T-helper 2 cell treated with Interferon-gamma antibody and Interleukin-4, amounts not matched to agents 5 μg/mL and 100 μg/mL, for 36 hours (primary cell): ENCODE measurements around the gene LATS1.
"Not testable (repeated sequence)": the region's sequence is repeated elsewhere in the genome, so short reads cannot be mapped to it uniquely, and the experiment has no call there.

ENCODE experiments used
- DNase-seq: peaks from one replicate; pipeline ENCODE4 v3.0.0; 2021; ENCODE audit warnings: low spot score
- H3K27ac Mint-ChIP-seq: one replicate; pipeline ENCODE4 v1.8.0; 2021; ENCODE audit warnings: mild to moderate bottlenecking, mixed read lengths
- H3K27me3 Mint-ChIP-seq: one replicate; pipeline ENCODE4 v1.8.0; 2021; ENCODE audit warnings: low read depth, mixed read lengths
- H3K36me3 Mint-ChIP-seq: one replicate; pipeline ENCODE4 v1.8.0; 2021; ENCODE audit warnings: low read depth, mixed read lengths
- H3K4me1 Mint-ChIP-seq: one replicate; pipeline ENCODE4 v1.8.0; 2021; ENCODE audit warnings: low read depth, mixed read lengths
- H3K4me3 Mint-ChIP-seq: one replicate; pipeline ENCODE4 v1.8.0; 2022; ENCODE audit warnings: mild to moderate bottlenecking, moderate library complexity, mixed read lengths
- H3K9me3 Mint-ChIP-seq: one replicate; pipeline ENCODE4 v1.8.0; 2021; ENCODE audit warnings: mixed read lengths

Gene LATS1

DNA sequence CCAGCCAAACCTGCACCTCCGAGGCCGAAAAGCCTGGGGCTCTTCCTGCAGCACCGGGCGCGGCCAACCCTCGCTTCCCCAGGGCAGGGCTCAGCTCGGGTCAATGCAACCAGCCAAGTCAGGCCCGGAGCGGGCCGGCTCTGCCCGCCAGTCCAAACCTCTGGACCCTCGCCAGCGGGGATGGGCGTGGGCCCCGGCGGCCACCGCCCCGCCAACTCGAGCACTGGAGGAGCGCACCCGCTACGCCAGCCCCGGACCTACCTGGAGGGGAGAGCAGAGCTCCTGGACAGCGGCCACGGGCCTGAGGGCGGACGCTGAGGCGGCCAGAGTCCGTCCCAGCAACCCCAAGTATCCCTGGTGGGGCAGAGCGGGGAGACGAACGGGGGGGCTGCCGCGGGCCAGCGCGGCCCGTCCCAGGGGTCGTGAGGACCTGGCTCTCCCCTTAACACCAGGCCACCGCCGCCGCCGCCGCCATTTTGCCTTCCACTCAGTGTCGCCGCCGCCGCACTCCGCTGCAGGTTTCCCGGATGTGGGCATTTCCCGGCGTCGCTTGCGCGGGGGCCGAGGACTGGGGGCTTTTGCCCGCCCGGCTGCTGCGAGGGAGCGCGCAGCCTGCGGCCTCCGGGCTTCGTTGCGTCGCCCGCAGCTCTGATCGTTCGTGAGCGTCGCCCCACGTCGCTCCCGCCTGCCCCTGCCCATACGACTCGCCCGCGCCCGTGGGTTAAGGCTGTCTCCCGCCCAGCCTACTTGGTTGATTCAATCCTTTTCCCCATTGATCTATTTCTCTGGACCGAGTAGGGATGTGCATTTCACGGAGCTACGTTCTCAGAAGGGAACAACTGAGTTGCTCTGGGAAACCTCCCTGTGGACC is at the start of gene LATS1:
TSS of gene LATS1 (minus strand) at position 514 of the 871 bp plus-strand sequence. CDS start 15,975 bp downstream, outside the sequence.
- H3K27ac Mint-ChIP-seq: peak within 1 kb of the TSS; percentile 98
- peak within 1 kb of the TSS; percentile 91 for H3K4me3 Mint-ChIP-seq
- H3K27me3 Mint-ChIP-seq: no peaks in the 10 kb centered on the region
- peaks cover 31% of the 10 kb centered on the region for H3K4me1 Mint-ChIP-seq
- peaks cover 36% of the 10 kb centered on the region for H3K36me3 Mint-ChIP-seq
- no peaks in the 10 kb centered on the region for H3K9me3 Mint-ChIP-seq
- DNase-seq: peak; percentile 93

DNA sequence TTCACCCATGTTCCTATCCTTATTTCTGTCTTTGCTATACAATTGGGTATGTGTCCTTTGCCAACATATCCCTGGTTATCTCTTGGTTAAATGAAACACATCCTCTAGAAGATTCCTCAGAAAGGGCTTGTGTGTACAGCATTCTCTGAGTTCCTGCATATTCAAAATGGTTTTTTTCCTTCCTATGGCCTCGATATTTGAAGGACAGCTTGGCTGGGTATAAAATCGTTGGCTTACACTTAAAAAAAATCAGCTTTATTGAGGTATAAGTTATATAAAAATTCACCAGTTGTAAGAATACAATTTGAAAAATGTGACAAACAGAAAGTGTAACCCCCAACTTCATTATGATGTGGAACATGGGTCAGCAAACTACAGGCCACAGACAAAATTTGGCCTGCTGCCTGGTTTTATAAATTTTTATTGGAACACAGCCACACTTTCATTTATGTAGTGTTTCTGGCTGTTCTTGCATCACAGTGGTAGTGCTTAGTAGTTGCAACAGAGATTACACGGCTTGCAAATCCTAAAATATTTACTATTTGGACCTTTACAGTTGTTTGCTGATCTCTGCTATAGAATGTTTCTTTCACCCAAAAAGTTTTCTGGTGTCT is 48.4 kb upstream of the LATS1 start:
- peaks cover 19% of the 10 kb centered on the region for H3K9me3 Mint-ChIP-seq
- peaks cover 54% of the 10 kb centered on the region for H3K36me3 Mint-ChIP-seq
- DNase-seq: no peak
- H3K27ac Mint-ChIP-seq: no peak overlapping the region
- no peak overlapping the region for H3K4me3 Mint-ChIP-seq
- peaks cover 7% of the 10 kb centered on the region for H3K4me1 Mint-ChIP-seq
- no peaks in the 10 kb centered on the region for H3K27me3 Mint-ChIP-seq

DNA sequence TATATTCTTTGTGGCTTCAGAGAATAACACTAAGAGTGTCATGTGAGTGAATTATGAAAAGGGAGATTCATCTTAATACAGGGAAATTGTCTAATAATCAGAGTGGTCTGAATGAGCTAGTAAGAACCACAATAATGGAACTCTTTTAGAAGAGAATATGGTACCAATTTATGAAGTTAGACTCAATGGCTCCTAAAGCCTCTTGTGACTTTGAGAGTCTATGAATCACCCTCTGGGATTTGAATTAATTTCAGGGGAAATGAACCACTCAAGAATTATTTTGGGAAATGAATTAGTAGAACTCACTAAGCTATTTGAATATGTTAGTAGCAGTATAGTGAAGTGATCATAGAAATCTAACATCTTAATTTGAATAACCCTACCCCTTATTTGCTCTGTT is 46.0 kb upstream of the LATS1 start:
- H3K27ac Mint-ChIP-seq: no peak overlapping the region
- no peak for DNase-seq
- H3K27me3 Mint-ChIP-seq: no peaks in the 10 kb centered on the region
- H3K9me3 Mint-ChIP-seq: peaks cover 19% of the 10 kb centered on the region
- peaks cover 11% of the 10 kb centered on the region for H3K4me1 Mint-ChIP-seq
- peaks cover 50% of the 10 kb centered on the region for H3K36me3 Mint-ChIP-seq
- H3K4me3 Mint-ChIP-seq: no peak overlapping the region

- no peak for DNase-seq
- Mint-ChIP-seq H3K4me3 (no peak overlapping the region), H3K9me3 (peaks cover 15% of the 10 kb centered on the region), H3K27ac (no peak overlapping the region), H3K4me1 (peaks cover 11% of the 10 kb centered on the region), H3K27me3 (no peaks in the 10 kb centered on the region), H3K36me3 (peaks cover 36% of the 10 kb centered on the region)
These were observed 43.5 kb upstream of the LATS1 start for GRCh38 chr6:149761438-149761837.

DNA sequence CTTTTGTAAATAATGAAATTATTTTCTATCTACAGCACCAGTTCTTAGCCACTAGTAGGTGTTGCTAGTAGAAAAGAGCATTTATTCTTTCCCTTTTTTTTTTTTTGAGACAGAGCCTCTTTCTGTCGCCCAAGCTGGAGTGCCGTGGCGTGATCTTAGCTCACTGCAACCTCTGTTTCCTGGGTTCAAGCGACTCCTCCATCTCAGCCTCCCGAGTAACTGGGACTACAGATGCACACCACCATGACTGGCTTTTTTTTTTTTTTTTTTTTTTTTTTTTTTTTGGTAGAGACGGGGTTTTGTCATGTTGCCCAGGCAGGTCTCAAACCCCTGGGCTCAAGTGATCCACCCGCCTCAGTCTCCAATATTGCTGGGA is 38.3 kb upstream of the LATS1 start:
- Mint-ChIP-seq H3K4me3 (no peak overlapping the region), H3K9me3 (no peaks in the 10 kb centered on the region), H3K36me3 (peaks cover 19% of the 10 kb centered on the region), H3K4me1 (peaks cover 23% of the 10 kb centered on the region), H3K27ac (no peak overlapping the region), H3K27me3 (no peaks in the 10 kb centered on the region)
- no peak for DNase-seq

- no peak overlapping the region for H3K27ac Mint-ChIP-seq
These were observed 37.7 kb upstream of the LATS1 start for GRCh38 chr6:149755300-149756260.

GRCh38 chr6:149754548-149754947 is 36.6 kb upstream of the LATS1 start:
- H3K27ac Mint-ChIP-seq: no peak overlapping the region

More at GRCh38 chr6:149755300-149756260, 37.7 kb upstream of the LATS1 start:
- Mint-ChIP-seq H3K4me1 (peaks cover 25% of the 10 kb centered on the region), H3K4me3 (no peak overlapping the region), H3K36me3 (peaks cover 21% of the 10 kb centered on the region), H3K9me3 (no peaks in the 10 kb centered on the region), H3K27me3 (no peaks in the 10 kb centered on the region)
- no peak for DNase-seq

GRCh38 chr6:149753374-149753637 is 35.4 kb upstream of the LATS1 start:
- not testable (repeated sequence) for H3K4me3 Mint-ChIP-seq, DNase-seq, H3K9me3 Mint-ChIP-seq, H3K27ac Mint-ChIP-seq, H3K27me3 Mint-ChIP-seq
- Mint-ChIP-seq H3K36me3 (peaks cover 14% of the 10 kb centered on the region), H3K4me1 (peaks cover 26% of the 10 kb centered on the region)

More at GRCh38 chr6:149754548-149754947, 36.6 kb upstream of the LATS1 start:
- peaks cover 17% of the 10 kb centered on the region for H3K36me3 Mint-ChIP-seq
- peaks cover 23% of the 10 kb centered on the region for H3K4me1 Mint-ChIP-seq
- no peaks in the 10 kb centered on the region for H3K9me3 Mint-ChIP-seq
- no peak for DNase-seq
- no peaks in the 10 kb centered on the region for H3K27me3 Mint-ChIP-seq
- H3K4me3 Mint-ChIP-seq: no peak overlapping the region

DNA sequence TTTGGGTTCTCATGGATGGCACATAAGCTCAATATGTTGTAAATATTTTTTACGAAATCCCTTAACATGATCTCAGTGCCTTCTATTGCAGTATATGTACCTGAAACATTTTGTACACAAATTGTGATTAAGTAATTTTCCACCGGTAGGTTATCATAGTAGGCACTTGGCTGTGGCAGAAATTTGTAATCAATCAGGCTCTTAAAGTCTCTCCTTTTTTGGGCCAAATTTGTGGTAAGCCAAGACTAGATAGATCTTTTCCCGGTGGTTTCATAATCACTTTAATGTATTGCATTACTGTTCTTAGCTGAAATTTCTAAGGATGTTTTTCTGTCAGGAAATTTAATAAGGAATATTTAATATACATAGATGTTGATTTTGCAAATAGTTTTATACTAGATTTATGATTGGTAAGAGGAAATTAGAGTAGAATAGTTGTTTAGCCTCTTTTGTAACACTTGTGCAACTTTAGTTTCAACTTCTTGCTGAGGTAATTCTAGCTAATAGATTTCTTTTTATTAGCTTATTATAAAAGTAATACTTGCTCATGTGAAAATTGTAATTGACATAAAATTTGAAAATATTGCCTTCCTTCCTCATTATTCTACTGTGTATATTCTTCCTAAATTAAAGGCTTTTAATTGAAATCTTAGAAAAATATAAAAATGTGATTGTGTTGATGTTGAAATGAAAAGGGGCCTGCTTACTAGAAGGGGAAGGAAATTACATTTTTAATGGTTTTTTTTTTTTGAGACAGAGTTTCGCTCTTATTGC is 34.9 kb upstream of the LATS1 start:
- Mint-ChIP-seq H3K27ac (no peak overlapping the region), H3K4me1 (peaks cover 28% of the 10 kb centered on the region), H3K4me3 (no peak overlapping the region), H3K9me3 (no peaks in the 10 kb centered on the region), H3K27me3 (no peaks in the 10 kb centered on the region), H3K36me3 (peaks cover 14% of the 10 kb centered on the region)
- no peak for DNase-seq

DNA sequence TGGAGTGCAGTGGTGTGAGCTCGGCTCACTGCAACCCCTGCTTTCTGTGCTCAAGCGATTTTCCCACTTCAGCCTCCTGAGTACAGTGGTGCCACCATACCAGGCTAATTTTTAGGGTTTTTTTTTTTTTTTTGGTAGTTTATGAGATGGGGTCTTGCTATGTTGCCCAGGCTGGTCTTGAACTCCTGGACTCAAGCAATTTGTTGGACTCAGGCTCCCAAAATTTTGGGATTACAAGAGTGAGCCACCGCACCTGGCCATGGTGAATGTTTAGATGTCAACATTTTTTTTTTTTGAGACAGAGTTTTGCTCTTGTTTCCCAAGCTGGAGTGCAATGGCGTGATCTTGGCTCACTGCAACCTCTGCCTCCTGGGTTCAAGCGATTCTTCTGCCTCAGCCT is 34.0 kb upstream of the LATS1 start:
- peak overlapping the region; percentile 94 for H3K4me3 Mint-ChIP-seq
- H3K27me3 Mint-ChIP-seq, H3K27ac Mint-ChIP-seq, DNase-seq, H3K9me3 Mint-ChIP-seq: not testable (repeated sequence)
- peaks cover 13% of the 10 kb centered on the region for H3K36me3 Mint-ChIP-seq
- peaks cover 33% of the 10 kb centered on the region for H3K4me1 Mint-ChIP-seq

DNA sequence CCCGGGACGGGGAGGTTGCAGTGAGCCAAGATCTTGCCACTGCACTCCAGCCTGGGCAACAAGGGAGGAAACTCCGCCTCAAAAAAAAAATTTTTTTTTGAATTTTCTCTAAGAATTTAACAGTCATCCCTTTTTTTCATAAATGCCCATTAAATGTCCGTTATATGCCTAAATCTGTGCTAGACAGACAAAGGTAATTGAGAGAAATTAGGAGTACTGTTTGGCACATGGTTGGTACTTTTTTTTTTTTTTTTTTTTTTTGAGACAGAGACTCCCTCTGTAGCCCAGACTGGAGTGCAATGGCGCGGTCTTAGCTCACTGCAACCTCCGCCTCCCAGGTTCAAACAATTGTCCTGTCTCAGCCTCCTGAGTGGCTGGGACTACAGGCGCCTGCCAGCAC is 33.3 kb upstream of the LATS1 start:
- Mint-ChIP-seq H3K27ac (no peak overlapping the region), H3K4me3 (peak overlapping the region; percentile 94), H3K36me3 (peaks cover 13% of the 10 kb centered on the region), H3K4me1 (peaks cover 39% of the 10 kb centered on the region), H3K27me3 (no peaks in the 10 kb centered on the region), H3K9me3 (no peaks in the 10 kb centered on the region)
- no peak for DNase-seq

GRCh38 chr6:149750136-149750609 is 32.3 kb upstream of the LATS1 start:
- H3K9me3 Mint-ChIP-seq: no peaks in the 10 kb centered on the region
- peaks cover 10% of the 10 kb centered on the region for H3K36me3 Mint-ChIP-seq
- peak overlapping the region; percentile 83 for H3K27ac Mint-ChIP-seq
- peak; percentile 67 for DNase-seq
- H3K4me1 Mint-ChIP-seq: peaks cover 39% of the 10 kb centered on the region
- peak overlapping the region; percentile 94 for H3K4me3 Mint-ChIP-seq
- no peaks in the 10 kb centered on the region for H3K27me3 Mint-ChIP-seq

DNA sequence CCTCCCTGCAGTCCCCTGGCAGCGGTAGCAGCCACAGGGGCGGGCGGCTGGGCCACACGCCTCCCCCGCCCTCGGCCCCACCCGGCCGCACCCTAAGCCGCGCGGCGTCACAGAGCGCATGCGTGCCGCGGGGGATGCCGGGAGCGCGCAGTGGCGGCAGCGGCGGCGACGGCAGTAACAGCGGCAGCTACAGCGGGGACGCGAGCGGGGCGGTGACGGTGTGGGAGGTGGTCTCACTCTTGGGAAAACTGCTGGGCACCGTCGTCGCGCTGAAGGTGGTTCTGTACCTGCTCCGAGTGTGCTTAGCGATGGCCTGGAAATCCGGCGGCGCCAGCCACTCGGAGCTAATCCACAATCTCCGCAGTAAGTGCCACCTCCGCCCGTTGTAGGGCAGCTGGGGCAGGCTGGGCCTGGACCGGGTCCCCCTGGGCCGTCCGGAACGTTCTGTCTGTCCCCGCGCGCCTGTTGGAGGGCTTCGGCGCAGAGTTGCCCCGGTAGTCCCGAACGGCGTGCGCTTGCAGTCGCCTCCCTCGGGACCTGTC is 31.8 kb upstream of the LATS1 start, which contains the start of gene PCMT1:
TSS of gene PCMT1 (plus strand) at position 148 of the 542 bp plus-strand sequence. CDS start at position 309, 161 bp downstream.
- H3K9me3 Mint-ChIP-seq: no peaks in the 10 kb centered on the region
- H3K4me1 Mint-ChIP-seq: peaks cover 40% of the 10 kb centered on the region
- peaks cover 10% of the 10 kb centered on the region for H3K36me3 Mint-ChIP-seq
- no peaks in the 10 kb centered on the region for H3K27me3 Mint-ChIP-seq
- peak within 1 kb of the TSS; percentile 94 for H3K4me3 Mint-ChIP-seq
- H3K27ac Mint-ChIP-seq: peak within 1 kb of the TSS; percentile 83
- peak; percentile 97 for DNase-seq
